Pulmonary artery endothelial cell (primary cell): ENCODE results near the gene SLC5A11. TPM values are rescaled to one million over a fixed set of nuclear protein-coding genes. Genes with fewer than 3 reads are reported as not detected.
"Not testable (repeated sequence)": the region's sequence is repeated elsewhere in the genome, so short reads cannot be mapped to it uniquely, and the experiment has no call there.

ENCODE experiments used
- DNase-seq: peaks from one replicate; pipeline ENCODE4 v3.0.0-alpha.2; 2011; ENCODE audit warnings: low read depth, low spot score
- total RNA-seq: library from RNA; depleted of rRNA; stranded (reverse); fragments of >200 nt; gene quantifications from 2 replicates; pipeline ENCODE4 v1.2.3, GENCODE V29; 2014

Gene SLC5A11
- total RNA-seq, 1 donor from 2014 or later, result not detected

- DNase-seq, result no peak
Measured at GRCh38 chr16:24834459-24835335, 11.1 kb upstream of the SLC5A11 start.

- no peak for DNase-seq
Measured at GRCh38 chr16:24836836-24837235, 8.9 kb upstream of the SLC5A11 start.

- DNase-seq, result no peak
Measured at GRCh38 chr16:24837969-24838368, 7.8 kb upstream of the SLC5A11 start.

GRCh38 chr16:24838554-24839266, 7.1 kb upstream of the SLC5A11 start:
- DNase-seq, result peak; percentile 33

- DNase-seq, result no peak
Measured at GRCh38 chr16:24839347-24839972, 6.3 kb upstream of the SLC5A11 start.

GRCh38 chr16:24841291-24841690, 4.5 kb upstream of the SLC5A11 start:
- DNase-seq, result no peak

- no peak for DNase-seq
Measured at GRCh38 chr16:24844101-24845030, 1.4 kb upstream of the SLC5A11 start.

- not testable (repeated sequence) for DNase-seq
Measured at GRCh38 chr16:24845031-24845365, 765 bp upstream of the SLC5A11 start.

GRCh38 chr16:24846548-24847357, 990 bp downstream of the SLC5A11 start:
- no peak for DNase-seq

- DNase-seq, result no peak
Measured at GRCh38 chr16:24847358-24847664, 1.5 kb downstream of the SLC5A11 start.

GRCh38 chr16:24848065-24848464, 2.3 kb downstream of the SLC5A11 start:
- DNase-seq, result peak; percentile 27

- no peak for DNase-seq
Measured at GRCh38 chr16:24849641-24850040, 3.9 kb downstream of the SLC5A11 start.

- DNase-seq, result no peak
Measured at GRCh38 chr16:24850289-24850938, 4.7 kb downstream of the SLC5A11 start.

GRCh38 chr16:24851700-24852099, 5.9 kb downstream of the SLC5A11 start:
- no peak for DNase-seq

- DNase-seq, result no peak
Measured at GRCh38 chr16:24852281-24852721, 6.5 kb downstream of the SLC5A11 start.

- no peak for DNase-seq
Measured at GRCh38 chr16:24853169-24853824, 7.5 kb downstream of the SLC5A11 start.

- DNase-seq, result no peak
Measured at GRCh38 chr16:24853830-24854229, 8.1 kb downstream of the SLC5A11 start.

- DNase-seq, result no peak
Measured at GRCh38 chr16:24854607-24855171, 8.9 kb downstream of the SLC5A11 start.

GRCh38 chr16:24855678-24856077, 9.9 kb downstream of the SLC5A11 start:
- no peak for DNase-seq
